BJ (cell line): ENCODE data around the gene SH3GL3. TPM values are rescaled to one million over a fixed set of nuclear protein-coding genes. Genes with fewer than 3 reads are reported as not detected.

Experiments
- CTCF ChIA-PET: fragments of 350-600 bp; formaldehyde crosslinking; extraction: SDS; loops from one replicate; lab custom pipeline; 2021; ENCODE audit warnings: antibody characterized with exemption, inconsistent platforms; lab: Yijun Ruan, JAX
- POLR2A ChIA-PET: fragments of 300-600 bp; sonication (Branson Sonifier 250); formaldehyde crosslinking; extraction: SDS; loops from one replicate; lab custom pipeline; 2021; ENCODE audit warnings: antibody characterized with exemption; lab: Charles Lee
- DNase-seq: peaks from one replicate; pipeline ENCODE4 v3.0.0-alpha.2; 2011; ENCODE audit warnings: low read depth
- H3K27me3 ChIP-seq: 2 replicates; pipeline ENCODE4 v1.6.0; 2011; ENCODE audit warnings: low read length; ENCODE audit not compliant: control insufficient read depth, insufficient read depth
- H3K36me3 ChIP-seq: 2 replicates; pipeline ENCODE4 v1.5.1; 2011; ENCODE audit warnings: low read length; ENCODE audit not compliant: control insufficient read depth, insufficient read depth
- H3K4me3 ChIP-seq: 2 replicates; pipeline ENCODE4 v1.5.1; 2011; ENCODE audit warnings: low read depth, mild to moderate bottlenecking, control low read depth, low read length
- CTCF ChIP-seq: IDR thresholded peaks from 2 replicates; pipeline ENCODE4 v1.5.1; 2011; ENCODE audit warnings: low read depth, mild to moderate bottlenecking, control low read depth, inconsistent platforms, low read length, moderate library complexity; ENCODE audit not compliant: insufficient read depth
- polyA plus RNA-seq: library from polyadenylated mRNA; depleted of rRNA; stranded (reverse); fragments of >200 nt; gene quantifications from 2 replicates; pipeline ENCODE4 v1.2.3, GENCODE V29; 2011

Gene SH3GL3
- polyA plus RNA-seq, 1 experiment, result not detected

GRCh38 chr15:83445643-83446042 lies 1.5 kb upstream of the SH3GL3 start:
- POLR2A ChIA-PET, result no interaction called here
- Histone ChIP-seq H3K27me3 (peaks cover 10% of the 10 kb centered on the region), H3K4me3 (no peak overlapping the region), H3K36me3 (no peaks in the 10 kb centered on the region)
- no peak for TF ChIP-seq CTCF
- CTCF ChIA-PET, result interaction anchor here (1.5 to 2.8 kb wide), 3 partner anchors 9 to 197 kb away, joined by 3 to 20 read pairs (median 5); no protein-coding TSS in a partner anchor
- no peak for DNase-seq

GRCh38 chr15:83446417-83446816 lies 724 bp upstream of the SH3GL3 start:
- TF ChIP-seq CTCF, result no peak
- ChIA-PET CTCF (interaction anchor here (1.3 to 2.8 kb wide), 3 partner anchors 10 to 198 kb away, joined by 5 to 20 read pairs (median 5); no protein-coding TSS in a partner anchor), POLR2A (no interaction called here)
- Histone ChIP-seq H3K27me3 (peaks cover 10% of the 10 kb centered on the region), H3K4me3 (no peak overlapping the region), H3K36me3 (no peaks in the 10 kb centered on the region)
- DNase-seq, result no peak

GRCh38 chr15:83449250-83449671 lies 2.1 kb downstream of the SH3GL3 start:
- no peak for TF ChIP-seq CTCF
- DNase-seq, result no peak
- Histone ChIP-seq H3K36me3 (no peaks in the 10 kb centered on the region), H3K4me3 (no peak overlapping the region), H3K27me3 (peaks cover 10% of the 10 kb centered on the region)
- POLR2A ChIA-PET, result interaction anchor here (0.6 kb wide), 1 partner anchor 7 kb away, joined by 5 read pairs; no protein-coding TSS in a partner anchor
- CTCF ChIA-PET, result interaction anchor here (0.8 to 1.3 kb wide), 2 partner anchors 110 to 116 kb away, joined by 3 read pairs; no protein-coding TSS in a partner anchor

- no peaks in the 10 kb centered on the region for H3K36me3 ChIP-seq
- ChIA-PET POLR2A (interaction anchor here (0.6 kb wide), 1 partner anchor 8 kb away, joined by 5 read pairs; no protein-coding TSS in a partner anchor), CTCF (interaction anchor here (0.8 to 1.3 kb wide), 3 partner anchors 109 to 202 kb away, joined by 3 read pairs; no protein-coding TSS in a partner anchor)
- DNase-seq, result no peak
- peaks cover 10% of the 10 kb centered on the region for H3K27me3 ChIP-seq
- no peak overlapping the region for H3K4me3 ChIP-seq
- no peak for TF ChIP-seq CTCF
These were observed 2.9 kb downstream of the SH3GL3 start for GRCh38 chr15:83449937-83450506.

- POLR2A ChIA-PET, result no interaction called here
- no peak overlapping the region for H3K4me3 ChIP-seq
- no peaks in the 10 kb centered on the region for H3K36me3 ChIP-seq
- H3K27me3 ChIP-seq, result no peaks in the 10 kb centered on the region
- DNase-seq, result no peak
- no peak for TF ChIP-seq CTCF
- CTCF ChIA-PET, result no interaction called here
These were observed 10.0 kb downstream of the SH3GL3 start for GRCh38 chr15:83457149-83457548.
